ENCODE measurements around the gene LIPC. TPM values are rescaled to one million over a fixed set of nuclear protein-coding genes. Genes with fewer than 3 reads are reported as not detected.

Gene LIPC
- total and polyA plus RNA-seq, 7 donors: 0.01 TPM; not detected in 6

- Histone ChIP-seq H3K27me3 (ENCODE audit: insufficient read depth in 3 of 3, low read length in 2 of 3) (no peaks in the 10 kb centered on the region), H3K36me3 (ENCODE audit: insufficient read depth in 1 of 2, low read depth in 1 of 2) (no peaks in the 10 kb centered on the region), H3K9me3 (no peaks in the 10 kb centered on the region), H3K4me1 (peaks cover 32% of the 10 kb centered on the region), H3K4me3 (no peak overlapping the region), H3K27ac (no peak overlapping the region)
- DNase-seq: no peak
- no peak for ATAC-seq
- intact Hi-C loops (cut with DNase I): loop anchor here in 1 of 2 donors (5.0 kb wide), 1 partner anchor 44 kb away; no protein-coding TSS in a partner anchor
- no peak for TF ChIP-seq CTCF (IDR thresholded peaks at IDR 0.05)
- 89 to 91% (median 91%) methylated on average over 9 of the region's 9 CpGs for WGBS, 3 donors
Observed at GRCh38 chr15:58438111-58438510, 6.3 kb downstream of the LIPC start.

- H3K4me3 ChIP-seq: no peak overlapping the region
- WGBS, 3 donors: 56 to 63% (median 56%) methylated on average over 7 of the region's 7 CpGs
- ATAC-seq (peak; percentile 60 to 84 (median 76)), DNase-seq (no peak)
- intact Hi-C loops (cut with DNase I): loop anchor here in 1 of 2 donors (5.0 kb wide), 1 partner anchor 43 kb away; no protein-coding TSS in a partner anchor
- H3K4me1 ChIP-seq: peaks cover 32% of the 10 kb centered on the region
- H3K9me3 ChIP-seq: no peaks in the 10 kb centered on the region
- H3K27me3 ChIP-seq (ENCODE audit: insufficient read depth in 3 of 3, low read length in 2 of 3): no peaks in the 10 kb centered on the region
- no peak overlapping the region for H3K27ac ChIP-seq
- no peaks in the 10 kb centered on the region for H3K36me3 ChIP-seq (ENCODE audit: insufficient read depth in 1 of 2, low read depth in 1 of 2)
- TF ChIP-seq CTCF (IDR thresholded peaks at IDR 0.05): peak; percentile 18
Observed at GRCh38 chr15:58438956-58439355, 7.2 kb downstream of the LIPC start.

GRCh38 chr15:58440158-58440910 is 8.5 kb downstream of the LIPC start:
- no peaks in the 10 kb centered on the region for H3K36me3 ChIP-seq (ENCODE audit: insufficient read depth in 1 of 2, low read depth in 1 of 2)
- H3K9me3 ChIP-seq: no peaks in the 10 kb centered on the region
- H3K27me3 ChIP-seq (ENCODE audit: insufficient read depth in 3 of 3, low read length in 2 of 3): no peaks in the 10 kb centered on the region
- WGBS, 3 donors: 36 to 43% (median 39%) methylated on average over 7 of the region's 7 CpGs
- intact Hi-C loops (cut with DNase I): loop anchor here in 1 of 2 donors (10.0 kb wide), 2 partner anchors 216 to 304 kb away; partner anchors contain the start of gene ADAM10
- peak; percentile 65 to 84 (median 77) for ATAC-seq
- peak overlapping the region; percentile 54 for H3K27ac ChIP-seq
- H3K4me1 ChIP-seq: peaks cover 32% of the 10 kb centered on the region
- no peak for DNase-seq
- H3K4me3 ChIP-seq: no peak overlapping the region
- no peak for TF ChIP-seq CTCF (IDR thresholded peaks at IDR 0.05)

- H3K27me3 ChIP-seq (ENCODE audit: insufficient read depth in 3 of 3, low read length in 2 of 3): no peaks in the 10 kb centered on the region
- H3K36me3 ChIP-seq (ENCODE audit: insufficient read depth in 1 of 2, low read depth in 1 of 2): no peaks in the 10 kb centered on the region
- WGBS, 3 donors: 95 to 96% (median 95%) methylated on average over 1 of the region's 1 CpG
- H3K4me3 ChIP-seq: no peak overlapping the region
- no peak for TF ChIP-seq CTCF (IDR thresholded peaks at IDR 0.05)
- intact Hi-C loops (cut with DNase I): loop anchor here in 1 of 2 donors (10.0 kb wide), 2 partner anchors 216 to 304 kb away; partner anchors contain the start of gene ADAM10
- peak overlapping the region; percentile 54 for H3K27ac ChIP-seq
- peaks cover 32% of the 10 kb centered on the region for H3K4me1 ChIP-seq
- DNase-seq (no peak), ATAC-seq (no peak)
- no peaks in the 10 kb centered on the region for H3K9me3 ChIP-seq
Observed at GRCh38 chr15:58440922-58441321, 9.1 kb downstream of the LIPC start.
